Suppressor macrophage (primary cell): Measurements from ENCODE around the gene CROCC.
"Not testable (repeated sequence)": the region's sequence is repeated elsewhere in the genome, so short reads cannot be mapped to it uniquely, and the experiment has no call there.

Experiments
- DNase-seq, 4 experiments: peaks; one replicate each; pipeline ENCODE4 v3.0.0-alpha.2; 2020 to 2022
- total RNA-seq, 17 experiments: gene quantifications; one replicate each; lab custom pipeline; 2026; ENCODE audit warnings: mixed read lengths in 6 of 17, inconsistent platforms in 3 of 17; lab: John Stamatoyannopoulos, UW

CROCC gene, protein sequence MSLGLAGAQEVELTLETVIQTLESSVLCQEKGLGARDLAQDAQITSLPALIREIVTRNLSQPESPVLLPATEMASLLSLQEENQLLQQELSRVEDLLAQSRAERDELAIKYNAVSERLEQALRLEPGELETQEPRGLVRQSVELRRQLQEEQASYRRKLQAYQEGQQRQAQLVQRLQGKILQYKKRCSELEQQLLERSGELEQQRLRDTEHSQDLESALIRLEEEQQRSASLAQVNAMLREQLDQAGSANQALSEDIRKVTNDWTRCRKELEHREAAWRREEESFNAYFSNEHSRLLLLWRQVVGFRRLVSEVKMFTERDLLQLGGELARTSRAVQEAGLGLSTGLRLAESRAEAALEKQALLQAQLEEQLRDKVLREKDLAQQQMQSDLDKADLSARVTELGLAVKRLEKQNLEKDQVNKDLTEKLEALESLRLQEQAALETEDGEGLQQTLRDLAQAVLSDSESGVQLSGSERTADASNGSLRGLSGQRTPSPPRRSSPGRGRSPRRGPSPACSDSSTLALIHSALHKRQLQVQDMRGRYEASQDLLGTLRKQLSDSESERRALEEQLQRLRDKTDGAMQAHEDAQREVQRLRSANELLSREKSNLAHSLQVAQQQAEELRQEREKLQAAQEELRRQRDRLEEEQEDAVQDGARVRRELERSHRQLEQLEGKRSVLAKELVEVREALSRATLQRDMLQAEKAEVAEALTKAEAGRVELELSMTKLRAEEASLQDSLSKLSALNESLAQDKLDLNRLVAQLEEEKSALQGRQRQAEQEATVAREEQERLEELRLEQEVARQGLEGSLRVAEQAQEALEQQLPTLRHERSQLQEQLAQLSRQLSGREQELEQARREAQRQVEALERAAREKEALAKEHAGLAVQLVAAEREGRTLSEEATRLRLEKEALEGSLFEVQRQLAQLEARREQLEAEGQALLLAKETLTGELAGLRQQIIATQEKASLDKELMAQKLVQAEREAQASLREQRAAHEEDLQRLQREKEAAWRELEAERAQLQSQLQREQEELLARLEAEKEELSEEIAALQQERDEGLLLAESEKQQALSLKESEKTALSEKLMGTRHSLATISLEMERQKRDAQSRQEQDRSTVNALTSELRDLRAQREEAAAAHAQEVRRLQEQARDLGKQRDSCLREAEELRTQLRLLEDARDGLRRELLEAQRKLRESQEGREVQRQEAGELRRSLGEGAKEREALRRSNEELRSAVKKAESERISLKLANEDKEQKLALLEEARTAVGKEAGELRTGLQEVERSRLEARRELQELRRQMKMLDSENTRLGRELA (N-terminal part only)
- total RNA-seq: 2.6 to 20.0 (median 8.9) reads per million in 17 experiments

DNA sequence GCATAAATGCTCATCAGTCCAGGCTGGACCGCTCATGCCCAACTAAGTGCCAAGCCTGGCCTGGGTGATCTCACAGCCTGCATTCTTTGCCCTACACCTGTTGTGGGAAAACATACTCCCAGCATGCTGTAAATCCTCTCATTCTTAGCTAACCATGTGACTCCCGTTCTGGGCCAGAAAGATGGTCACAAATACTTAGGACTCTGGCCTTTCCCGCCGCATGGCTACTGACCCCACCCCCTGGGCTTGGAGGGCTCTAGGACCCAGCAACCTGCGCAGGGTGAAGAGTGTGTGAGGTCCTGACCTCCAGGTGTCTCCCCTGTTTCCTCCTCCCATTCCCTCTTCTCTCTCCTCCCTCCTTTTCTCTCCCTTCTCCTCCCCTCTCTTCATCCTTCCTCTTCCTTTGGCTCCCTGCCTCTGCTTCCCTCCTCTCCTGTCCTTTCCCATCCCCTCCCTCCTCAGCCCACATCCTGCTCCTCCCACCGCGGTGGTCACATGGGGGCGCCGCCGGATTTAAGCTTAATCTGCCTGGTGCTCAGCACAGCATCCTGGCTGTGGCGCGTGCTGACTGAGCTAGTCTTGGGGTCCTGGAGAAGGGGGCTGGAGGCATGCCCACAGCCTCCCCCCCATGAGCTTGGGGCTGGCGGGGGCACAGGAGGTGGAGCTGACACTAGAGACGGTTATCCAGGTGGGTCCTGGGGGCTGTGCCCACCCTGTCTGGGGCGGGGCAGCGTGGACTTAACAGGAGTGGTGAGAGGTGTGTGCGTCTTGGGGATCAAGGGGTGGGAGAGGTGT, at the start of gene CROCC:
Gene CROCC, plus strand, starts transcription at position 541 of the 795 bp plus-strand sequence. Its CDS starts 88 bp downstream, at position 629.
- DNase-seq: peak in 1 of 4 experiments; percentile 27

DNA sequence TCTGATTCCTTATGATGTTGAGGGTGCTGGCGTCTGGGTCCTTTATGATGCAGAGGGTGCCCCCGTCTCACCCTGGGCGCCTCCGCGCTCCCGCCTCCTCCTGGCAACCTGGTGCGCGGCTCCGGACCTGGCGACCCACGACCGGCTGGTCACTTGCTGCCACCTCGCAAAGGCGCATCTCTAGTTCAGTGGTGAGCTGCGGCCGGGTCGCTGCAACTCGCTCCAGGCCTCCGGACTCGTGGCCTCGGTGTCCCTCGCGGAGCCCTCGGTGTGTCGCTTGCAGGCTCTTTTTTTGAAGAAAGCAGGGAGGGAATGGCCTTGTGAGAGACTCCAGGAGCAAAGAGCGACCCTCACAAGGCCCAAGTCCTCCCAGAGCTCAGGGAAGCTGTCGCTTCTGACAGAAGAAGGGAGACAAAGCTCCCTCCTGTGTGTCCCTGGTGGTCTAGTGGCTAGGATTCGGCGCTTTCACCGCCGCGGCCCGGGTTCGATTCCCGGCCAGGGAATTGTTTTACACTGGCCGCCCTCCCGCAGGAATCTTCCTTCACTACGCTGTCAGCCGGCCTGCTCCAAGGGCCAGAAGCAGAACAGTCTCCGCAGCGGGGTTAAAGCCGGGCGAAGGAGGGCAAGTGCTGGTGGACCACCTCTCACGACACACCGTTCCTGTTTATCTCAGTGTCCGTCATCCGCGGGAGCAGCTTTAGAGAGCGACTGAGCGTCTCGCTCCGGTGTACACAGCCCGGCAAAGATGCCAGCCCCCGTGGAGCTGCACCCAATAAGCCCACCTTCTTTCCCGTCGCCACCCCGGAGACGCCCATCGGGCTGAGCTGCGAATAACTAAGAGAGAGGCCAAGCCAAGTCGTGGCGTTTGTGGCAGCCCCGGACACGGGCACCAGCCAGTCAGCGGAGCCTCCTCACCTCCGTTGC, 49.3 kb upstream of the CROCC start:
- DNase-seq: peak in 3 of 4 experiments; percentile 8 to 27 (median 17)

DNA sequence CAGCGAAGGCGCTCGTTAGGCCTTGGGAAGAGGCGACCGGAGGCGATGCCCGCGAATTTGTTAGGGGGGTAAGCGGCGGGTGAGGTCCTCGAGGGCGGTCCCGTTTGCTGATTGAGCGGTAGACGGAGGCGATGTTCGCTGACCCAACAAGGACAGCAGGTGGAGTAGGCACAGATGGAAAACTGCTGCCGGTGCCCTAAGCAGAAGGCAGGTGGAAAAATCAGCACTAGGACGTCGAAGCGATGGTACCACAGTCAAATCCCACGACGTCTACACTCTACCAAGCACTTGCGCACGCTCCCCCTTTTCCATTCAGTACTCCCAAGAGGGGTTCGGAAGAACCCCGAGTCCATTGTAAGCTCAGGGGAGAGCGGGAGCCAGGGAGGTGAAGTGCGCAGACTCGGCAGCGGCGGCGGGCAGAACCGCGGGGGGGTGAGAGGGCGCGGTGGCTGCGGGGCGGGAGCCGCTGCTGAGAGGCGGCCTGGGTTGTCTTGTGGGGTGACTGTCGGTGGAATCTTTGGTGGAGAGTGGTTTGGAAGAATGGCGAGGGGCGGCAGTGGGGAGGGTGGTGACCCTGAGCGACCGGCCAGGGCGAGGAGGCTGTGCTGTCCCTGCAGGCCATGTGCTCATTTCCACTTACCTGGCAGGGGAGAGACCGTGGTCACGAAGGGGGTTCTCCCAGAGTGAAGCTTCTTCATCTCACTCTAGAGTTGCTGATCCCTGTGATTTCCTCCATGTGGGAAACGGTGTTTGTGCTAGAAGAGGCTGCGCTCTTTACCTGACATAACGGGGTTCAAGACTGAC, 48.5 kb upstream of the CROCC start:
- peak in 2 of 4 experiments; percentile 5 to 14 for DNase-seq

DNA sequence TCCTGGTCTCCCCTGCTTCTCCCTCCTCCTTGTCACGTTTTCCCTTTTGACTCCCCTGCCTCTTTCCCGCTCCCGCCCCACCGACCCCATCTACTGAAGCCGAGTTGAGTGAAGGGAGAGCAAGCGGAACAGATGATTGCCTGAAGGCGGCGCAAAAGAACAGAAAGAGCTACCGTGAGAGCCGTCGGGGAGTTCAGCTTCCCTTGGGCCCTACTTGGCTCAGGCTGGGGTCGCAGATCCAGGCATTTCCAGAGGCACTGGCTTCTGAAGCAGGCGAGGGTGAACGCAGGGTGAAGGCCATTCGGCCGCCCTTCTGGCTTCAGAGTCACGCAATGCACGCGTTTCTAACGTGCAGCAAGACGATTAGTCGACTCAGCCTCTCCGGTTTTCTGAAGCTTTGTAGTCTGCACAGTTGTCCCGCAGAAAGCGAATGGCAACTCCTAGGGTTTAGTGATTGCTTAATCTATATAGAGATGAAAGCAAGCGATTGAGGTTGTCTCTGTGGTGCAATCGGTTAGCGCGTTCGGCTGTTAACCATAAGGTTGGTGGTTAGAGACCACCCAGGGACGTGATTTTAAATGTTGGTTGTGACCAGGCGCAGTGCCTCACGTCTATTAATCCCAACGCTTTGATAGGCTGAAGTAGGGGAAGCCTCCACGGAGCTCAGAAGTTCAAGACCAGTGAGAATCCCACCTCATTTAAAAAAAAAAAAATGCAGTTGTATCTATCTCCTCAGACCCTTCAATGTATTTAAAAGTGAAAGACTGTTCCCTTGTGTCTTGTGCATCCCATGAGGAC, 46.6 kb upstream of the CROCC start:
- not testable (repeated sequence) for DNase-seq

DNA sequence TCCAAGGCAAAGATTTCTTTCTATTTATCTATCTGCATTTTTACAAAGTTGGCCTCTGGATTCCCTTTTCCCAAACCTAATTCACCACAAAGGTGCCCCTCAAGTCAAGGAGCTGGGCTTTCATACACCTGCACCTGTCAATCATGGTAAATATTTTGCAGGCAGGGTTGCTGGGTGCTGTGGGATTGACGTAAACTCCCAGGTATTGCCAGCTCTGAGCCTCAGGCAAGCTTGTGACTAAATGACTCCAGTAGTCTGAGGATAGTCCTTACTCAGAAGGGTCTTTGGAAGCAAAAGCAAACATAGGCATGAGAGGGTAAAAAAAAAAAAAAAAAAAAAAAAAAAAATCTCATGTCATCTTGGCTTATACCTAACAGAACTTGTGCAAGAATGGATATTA, 40.0 kb upstream of the CROCC start:
- DNase-seq: not testable (repeated sequence)

DNA sequence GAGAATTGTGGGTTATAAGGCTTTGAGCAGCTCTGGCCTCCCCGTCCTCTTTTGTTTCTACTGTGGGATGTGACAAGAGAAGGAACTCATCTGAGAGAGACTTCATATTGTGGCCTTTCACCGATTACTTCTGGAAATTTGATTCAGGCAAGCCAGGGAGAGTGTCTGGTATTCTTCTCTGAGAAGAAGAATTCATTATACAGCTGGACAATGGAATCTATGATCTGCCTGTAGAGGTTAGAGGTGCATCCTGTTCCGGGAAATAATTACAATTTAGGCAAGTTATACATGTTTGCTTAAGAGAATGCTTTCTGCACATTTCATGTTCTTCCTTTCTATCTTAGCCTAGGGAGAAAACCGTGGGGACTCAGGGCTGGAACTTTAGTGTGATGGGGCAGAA, 38.7 kb upstream of the CROCC start:
- no peak for DNase-seq

DNA sequence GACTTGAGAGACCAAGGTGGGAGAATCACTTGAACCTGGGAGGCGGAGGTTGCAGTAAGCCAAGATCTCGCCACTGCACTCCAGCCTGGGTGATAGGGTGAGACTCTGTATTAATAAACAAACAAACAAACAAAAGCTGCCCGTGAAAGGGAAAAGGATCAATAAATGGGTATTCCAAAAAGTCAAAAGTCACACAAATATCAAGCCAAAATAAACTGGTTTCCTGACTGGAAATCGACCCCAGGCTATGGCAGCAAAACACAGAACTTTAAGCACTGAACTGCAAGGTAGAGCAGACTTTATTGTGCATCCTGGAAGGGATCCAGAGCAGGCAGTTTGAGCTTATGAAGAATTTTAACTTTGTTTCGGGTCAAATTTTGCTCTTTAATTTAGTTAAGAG, 37.2 kb upstream of the CROCC start:
- DNase-seq: not testable (repeated sequence)

DNA sequence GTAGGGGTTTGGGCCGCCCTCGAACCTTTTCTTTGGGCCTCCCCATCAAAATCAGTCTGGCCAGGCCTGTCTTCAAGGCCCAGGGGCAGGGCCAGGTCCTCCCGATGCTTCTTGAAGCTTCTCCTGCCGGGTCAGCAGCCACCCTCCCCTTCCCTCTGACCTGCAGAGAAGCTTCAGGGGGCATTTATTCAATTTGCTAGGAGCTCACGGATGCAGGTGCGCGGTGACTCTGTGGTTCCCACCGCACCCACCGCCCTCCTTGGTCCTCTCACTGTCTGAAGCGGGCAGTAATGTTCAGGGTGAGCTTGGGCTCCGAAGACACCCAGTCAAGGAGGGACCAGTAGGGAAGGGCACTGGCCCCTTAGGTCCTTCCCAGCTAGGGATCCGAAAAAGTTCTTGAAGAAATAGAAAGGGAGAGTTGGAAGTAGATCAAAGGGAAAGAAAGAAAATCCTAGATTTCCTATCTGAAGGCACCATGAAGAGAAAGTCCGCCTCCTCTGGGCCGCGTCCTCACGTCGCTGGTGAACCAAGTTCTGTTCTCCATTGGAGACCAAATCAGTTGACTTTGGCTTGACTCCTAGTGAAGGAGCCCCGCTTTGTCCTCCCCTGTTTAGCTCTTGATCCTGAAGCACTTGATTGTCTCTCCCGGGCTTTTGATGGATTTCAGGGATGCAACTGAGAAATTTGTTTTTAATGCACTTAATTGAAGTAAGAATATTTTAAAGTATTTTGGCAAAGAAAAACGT, 34.7 kb upstream of the CROCC start:
- DNase-seq: no peak

DNA sequence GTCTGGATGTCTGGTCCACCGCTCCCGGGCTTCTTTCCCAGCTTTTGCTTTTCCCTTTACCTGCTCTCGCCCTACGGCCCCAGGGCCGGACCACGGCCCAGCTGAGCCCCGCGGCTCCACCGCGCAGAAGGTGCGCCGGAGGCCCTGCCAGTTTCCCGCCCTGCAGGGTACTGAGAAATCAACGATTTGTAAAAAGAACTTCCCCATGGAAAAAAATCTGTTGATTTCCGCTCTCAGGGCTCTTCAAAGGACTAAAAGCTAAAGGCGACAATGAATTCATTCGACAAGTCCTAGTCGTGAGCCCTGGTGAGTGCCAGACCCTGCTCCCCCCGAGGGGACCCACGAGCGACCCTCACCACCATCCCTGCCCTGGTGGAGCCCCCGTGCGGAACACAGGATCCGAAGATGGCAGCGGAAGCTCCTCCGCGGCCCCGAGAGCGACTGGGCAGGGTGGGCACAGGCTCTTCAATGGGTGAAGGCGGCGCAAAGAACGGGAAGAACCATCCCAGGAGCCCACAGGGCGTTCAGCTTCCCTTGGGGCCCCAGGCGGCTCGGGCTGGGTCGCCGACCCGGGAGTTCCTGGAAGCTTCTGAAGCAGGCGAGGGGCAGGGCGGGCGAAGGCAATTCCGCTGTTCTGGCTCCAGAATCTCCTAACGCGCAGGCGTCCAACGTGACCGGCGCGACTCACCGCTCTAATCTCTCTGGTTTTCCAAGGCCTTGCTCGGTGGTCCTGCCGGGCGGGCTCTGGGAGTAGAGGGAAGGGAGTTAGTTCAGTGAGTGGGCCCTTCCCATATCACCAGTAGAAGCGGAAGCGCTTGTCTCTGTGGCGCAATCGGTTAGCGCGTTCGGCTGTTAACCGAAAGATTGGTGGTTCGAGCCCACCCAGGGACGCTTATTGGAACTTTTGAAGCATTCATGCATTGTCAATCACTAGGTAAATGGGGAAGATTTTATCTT, 32.6 kb upstream of the CROCC start:
- DNase-seq: peak; percentile 83 to 91 (median 90)

DNA sequence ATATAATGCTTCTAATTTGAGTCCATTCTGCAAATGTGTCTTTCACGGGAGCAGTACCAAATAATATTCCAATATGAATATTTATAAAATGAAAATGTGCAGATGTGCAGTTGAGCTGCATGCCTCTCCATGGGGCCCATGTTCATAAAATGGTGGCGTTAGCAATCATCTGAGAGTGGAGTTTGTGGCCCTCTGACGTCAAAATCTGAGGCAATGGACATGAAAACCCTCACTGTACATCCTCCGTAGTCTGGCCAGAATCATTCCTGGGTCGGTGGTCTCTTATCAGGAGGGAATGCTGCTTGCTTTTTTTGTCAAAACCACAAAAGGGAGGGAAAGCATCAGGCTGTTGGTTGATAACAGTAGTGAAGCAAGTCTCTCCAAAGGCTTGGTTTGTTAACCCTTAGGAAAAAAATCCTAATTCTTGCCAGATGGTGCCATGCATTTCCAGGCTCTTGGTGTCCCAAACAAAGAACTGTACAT, 31.2 kb upstream of the CROCC start:
- not testable (repeated sequence) for DNase-seq

DNA sequence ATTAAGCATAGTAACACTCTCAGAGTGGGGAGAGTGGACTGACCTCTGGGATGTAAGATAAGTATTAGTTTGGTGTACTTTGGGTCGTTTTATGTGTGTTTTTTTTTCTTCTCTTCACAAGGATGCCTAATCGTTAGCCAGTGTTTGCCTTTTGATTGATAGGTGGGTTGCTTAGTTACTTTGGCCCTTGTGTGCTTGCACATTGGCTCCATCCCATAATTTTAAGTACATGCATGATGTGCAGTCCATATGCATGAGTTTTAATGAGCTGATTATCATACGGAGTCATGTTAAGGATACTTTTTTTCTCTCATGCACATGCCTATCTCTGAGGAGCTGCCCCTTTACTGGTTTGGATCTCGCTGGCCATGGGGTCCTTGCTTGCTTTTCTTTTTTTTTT, 30.7 kb upstream of the CROCC start:
- not testable (repeated sequence) for DNase-seq

DNA sequence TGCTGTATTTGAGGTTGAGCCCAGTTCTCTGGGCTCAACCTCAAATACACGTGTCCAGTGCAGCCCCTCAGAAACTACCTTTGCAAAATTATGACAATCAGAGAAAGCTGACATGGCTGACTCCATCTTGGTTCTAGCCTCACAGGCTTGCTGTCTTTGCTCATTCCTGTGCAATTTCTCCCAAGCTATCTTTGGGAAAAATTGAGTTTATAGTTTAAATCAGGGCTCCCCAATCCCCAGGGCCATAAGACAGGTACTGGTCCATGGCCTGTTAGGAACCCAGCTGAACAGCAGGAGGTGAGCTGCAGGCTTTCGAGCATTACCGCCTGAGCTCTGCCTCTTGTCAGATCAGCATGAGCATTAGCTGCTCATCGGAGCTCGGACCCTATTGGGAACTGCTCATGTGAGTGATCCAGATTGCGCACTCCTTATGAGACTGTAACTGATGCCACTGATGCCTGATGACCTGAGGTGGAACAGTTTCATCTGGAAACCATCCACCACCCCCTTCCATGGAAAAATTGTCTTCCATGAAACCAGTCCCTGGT, 28.7 kb upstream of the CROCC start:
- DNase-seq: not testable (repeated sequence)

DNA sequence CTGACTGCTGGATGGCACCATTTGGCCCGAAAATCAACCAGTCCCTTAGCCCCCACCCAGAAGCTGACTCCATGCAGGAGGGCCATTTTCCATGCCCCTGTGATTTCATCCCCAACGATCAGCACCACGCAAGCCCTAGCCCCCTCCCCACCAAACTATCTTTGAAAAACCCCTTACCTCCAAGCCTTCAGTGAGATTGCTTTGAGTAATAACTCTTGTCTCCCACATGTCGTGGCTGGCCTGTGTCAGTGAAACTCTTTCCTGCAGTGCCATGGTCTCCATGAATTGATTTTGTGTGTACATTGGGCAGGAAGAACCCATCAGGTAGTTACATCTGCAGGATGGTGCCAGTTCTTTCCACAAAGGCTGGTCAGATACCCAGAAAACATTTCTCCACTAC, 27.9 kb upstream of the CROCC start:
- not testable (repeated sequence) for DNase-seq

DNA sequence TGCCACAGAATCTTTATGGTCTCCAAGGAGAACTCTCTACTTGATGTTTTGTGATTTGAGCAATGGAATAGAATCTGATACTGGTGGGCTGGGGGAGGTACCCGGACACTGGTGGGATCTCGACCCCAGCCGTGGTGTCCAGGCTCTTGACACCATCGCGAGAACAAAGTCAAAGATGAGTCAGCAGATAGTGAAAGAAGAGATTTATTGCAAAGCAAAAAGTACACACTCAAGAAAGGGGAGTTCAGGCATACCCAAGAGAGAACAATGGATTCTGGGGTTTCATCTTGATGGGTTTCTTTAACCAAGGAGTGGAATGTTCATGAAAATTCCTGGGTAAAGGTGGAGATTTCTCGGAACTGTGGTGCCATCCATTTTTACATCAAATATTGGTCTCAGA, 27.4 kb upstream of the CROCC start:
- DNase-seq: not testable (repeated sequence)

DNA sequence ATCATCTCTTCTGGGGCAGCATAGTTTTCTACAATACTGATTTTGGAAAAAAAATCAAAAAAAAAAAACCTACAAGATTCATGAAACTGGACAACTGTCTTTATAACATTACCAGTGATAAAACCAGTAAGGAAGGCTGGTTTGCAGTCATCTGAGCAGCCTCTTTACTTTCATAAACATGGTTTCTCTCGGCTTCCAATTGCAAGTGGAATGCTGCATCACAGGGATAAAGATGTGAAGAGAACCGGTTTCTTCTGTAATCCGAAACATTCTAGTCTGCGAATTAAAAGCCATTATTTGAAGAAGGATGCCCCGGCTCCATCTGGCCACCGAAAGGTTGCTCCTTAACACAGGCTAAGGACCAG, 26.5 kb upstream of the CROCC start:
- DNase-seq: not testable (repeated sequence)
